ENCODE data around the gene ASB13.

GRCh38 chr10:5592070-5592469 is 74.3 kb downstream of the ASB13 start:
- TF ChIP-seq, protein P1, sequence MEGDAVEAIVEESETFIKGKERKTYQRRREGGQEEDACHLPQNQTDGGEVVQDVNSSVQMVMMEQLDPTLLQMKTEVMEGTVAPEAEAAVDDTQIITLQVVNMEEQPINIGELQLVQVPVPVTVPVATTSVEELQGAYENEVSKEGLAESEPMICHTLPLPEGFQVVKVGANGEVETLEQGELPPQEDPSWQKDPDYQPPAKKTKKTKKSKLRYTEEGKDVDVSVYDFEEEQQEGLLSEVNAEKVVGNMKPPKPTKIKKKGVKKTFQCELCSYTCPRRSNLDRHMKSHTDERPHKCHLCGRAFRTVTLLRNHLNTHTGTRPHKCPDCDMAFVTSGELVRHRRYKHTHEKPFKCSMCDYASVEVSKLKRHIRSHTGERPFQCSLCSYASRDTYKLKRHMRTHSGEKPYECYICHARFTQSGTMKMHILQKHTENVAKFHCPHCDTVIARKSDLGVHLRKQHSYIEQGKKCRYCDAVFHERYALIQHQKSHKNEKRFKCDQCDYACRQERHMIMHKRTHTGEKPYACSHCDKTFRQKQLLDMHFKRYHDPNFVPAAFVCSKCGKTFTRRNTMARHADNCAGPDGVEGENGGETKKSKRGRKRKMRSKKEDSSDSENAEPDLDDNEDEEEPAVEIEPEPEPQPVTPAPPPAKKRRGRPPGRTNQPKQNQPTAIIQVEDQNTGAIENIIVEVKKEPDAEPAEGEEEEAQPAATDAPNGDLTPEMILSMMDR (conservative IDR thresholded peaks at IDR 0.05; ENCODE audit: low read depth in 2 of 2), result no peak
- no peak for TF ChIP-seq POLR2AphosphoS5 (IDR thresholded peaks at IDR 0.05; ENCODE audit: low read depth)
- TF ChIP-seq, protein P2, sequence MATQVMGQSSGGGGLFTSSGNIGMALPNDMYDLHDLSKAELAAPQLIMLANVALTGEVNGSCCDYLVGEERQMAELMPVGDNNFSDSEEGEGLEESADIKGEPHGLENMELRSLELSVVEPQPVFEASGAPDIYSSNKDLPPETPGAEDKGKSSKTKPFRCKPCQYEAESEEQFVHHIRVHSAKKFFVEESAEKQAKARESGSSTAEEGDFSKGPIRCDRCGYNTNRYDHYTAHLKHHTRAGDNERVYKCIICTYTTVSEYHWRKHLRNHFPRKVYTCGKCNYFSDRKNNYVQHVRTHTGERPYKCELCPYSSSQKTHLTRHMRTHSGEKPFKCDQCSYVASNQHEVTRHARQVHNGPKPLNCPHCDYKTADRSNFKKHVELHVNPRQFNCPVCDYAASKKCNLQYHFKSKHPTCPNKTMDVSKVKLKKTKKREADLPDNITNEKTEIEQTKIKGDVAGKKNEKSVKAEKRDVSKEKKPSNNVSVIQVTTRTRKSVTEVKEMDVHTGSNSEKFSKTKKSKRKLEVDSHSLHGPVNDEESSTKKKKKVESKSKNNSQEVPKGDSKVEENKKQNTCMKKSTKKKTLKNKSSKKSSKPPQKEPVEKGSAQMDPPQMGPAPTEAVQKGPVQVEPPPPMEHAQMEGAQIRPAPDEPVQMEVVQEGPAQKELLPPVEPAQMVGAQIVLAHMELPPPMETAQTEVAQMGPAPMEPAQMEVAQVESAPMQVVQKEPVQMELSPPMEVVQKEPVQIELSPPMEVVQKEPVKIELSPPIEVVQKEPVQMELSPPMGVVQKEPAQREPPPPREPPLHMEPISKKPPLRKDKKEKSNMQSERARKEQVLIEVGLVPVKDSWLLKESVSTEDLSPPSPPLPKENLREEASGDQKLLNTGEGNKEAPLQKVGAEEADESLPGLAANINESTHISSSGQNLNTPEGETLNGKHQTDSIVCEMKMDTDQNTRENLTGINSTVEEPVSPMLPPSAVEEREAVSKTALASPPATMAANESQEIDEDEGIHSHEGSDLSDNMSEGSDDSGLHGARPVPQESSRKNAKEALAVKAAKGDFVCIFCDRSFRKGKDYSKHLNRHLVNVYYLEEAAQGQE (IDR thresholded peaks at IDR 0.05; ENCODE audit: unreplicated experiment), result no peak
- no peak for TF ChIP-seq EZH2 (IDR thresholded peaks at IDR 0.05; ENCODE audit: low read depth, unreplicated experiment)
- no peak for TF ChIP-seq JUNB (IDR thresholded peaks at IDR 0.05; ENCODE audit: unreplicated experiment)
- TF ChIP-seq ZNF331 (CRISPR knock-in tag; IDR thresholded peaks at IDR 0.05; ENCODE audit: low read depth), result no peak

Data from GM23338 (cell line).